Cardiac septum (tissue), 1 donor: ENCODE measurements around the gene GALM. TPM values are rescaled to one million over a fixed set of nuclear protein-coding genes. Genes with fewer than 3 reads are reported as not detected.

Source experiments
- DNase-seq: peaks from one replicate; pipeline ENCODE4 v3.0.0-alpha.2; 2020; ENCODE audit warnings: low spot score
- intact Hi-C: fragments of 100-400 bp; cut with DNase I; formaldehyde crosslinking; loops from one replicate; pipeline ENCODE4 v1.14.0; 2022
- total RNA-seq: library from RNA; stranded (reverse); fragmentation: NEBNext Ultra II Directional; extraction: Animal tissue kit (Norgen Biotek cat#: 25700); gene quantifications from one replicate; pipeline ENCODE4 v1.2.1, GENCODE V29; 2021
- donor health status: DM: no; HTN: no; CAD: no.

Gene GALM
- total RNA-seq, 1 donor from 2014 or later, result 8.5 TPM

- DNase-seq, result no peak
- intact Hi-C loops, result no loop called here
Observed at GRCh38 chr2:38648107-38648761, 17.7 kb upstream of the GALM start.

DNA sequence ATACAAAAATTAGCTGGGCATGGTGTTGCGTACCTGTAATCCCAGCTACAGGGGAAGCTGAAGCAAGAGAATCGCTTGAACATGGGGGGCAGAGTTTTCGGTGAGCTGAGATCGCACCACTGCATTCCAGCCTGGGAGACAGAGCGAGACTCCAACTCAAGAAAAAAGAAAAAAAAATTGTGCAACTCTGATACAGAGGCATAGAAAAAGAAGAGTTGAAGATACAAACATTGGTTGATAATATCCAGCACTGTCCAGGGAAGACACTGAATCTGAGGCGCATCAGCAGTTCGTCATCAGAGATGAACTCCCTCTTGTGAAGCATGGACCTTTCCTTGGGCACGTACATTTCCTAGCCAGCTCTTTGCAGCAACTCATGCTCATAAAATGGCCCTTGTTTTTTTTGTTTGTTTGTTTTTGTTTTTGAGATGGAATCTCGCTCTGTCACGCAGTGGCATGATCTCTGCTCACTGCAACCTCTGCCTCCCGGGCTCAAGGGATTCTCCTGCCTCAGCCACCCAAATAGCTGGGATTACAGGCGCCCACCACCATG is 16.7 kb upstream of the GALM start:
- intact Hi-C loops, result no loop called here
- DNase-seq, result no peak

DNA sequence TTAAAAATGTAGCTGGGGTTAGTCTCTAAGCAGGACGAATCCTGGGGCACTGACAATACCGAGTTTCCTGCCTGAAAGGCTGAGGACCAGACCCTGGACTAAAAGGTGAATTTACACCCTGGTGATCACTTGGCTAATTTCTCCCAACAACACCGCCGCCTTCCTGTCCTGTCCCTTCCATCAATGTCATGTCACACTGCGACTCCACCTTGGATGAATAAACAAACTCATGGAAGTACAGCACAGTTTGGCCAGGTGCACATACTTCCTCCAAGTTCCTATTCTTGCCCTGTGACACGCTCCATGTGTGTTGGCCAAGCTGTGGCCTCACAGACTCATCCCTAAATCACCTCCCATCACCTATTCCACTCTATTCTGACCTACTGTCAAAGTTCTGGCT is 15.9 kb upstream of the GALM start:
- intact Hi-C loops, result no loop called here
- DNase-seq, result no peak

DNA sequence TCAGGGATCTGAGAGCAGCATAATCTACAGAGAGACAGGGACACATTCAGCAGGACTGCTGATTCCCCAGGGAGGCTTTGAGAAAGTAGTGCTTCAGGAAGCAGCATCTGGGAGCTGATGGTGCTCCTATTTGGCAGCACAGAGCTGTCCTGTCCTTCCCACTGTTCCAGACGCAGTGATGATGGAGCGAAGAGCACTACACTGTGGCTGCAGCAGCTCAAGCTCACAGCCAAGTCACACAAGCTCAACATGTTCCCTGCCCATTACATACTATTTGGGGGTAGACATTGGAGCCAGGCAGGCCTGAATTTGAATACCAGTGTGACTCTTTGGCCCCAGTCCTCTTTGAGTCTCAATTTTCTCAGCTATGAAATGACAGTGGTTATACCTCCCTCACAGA is 15.2 kb upstream of the GALM start:
- intact Hi-C loops, result no loop called here
- DNase-seq, result no peak

- DNase-seq, result no peak
- intact Hi-C loops, result no loop called here
Observed at GRCh38 chr2:38652431-38653273, 13.3 kb upstream of the GALM start.

DNA sequence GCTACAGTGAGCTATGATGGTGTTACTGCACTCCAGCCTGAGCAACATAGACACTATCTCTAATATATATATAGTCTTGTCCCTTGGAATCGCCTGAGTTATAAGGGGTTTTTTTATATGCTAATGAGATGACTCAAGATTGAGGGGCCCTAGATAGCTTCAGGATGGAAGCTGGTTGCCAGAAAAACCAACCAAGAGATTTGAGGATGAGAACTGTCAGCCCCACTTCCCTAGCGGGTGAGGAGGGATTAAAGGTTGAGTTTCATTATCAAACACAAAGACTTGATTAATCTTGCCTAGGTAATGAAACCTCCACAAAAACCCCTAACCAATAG is 12.6 kb upstream of the GALM start:
- intact Hi-C loops, result no loop called here
- no peak for DNase-seq

DNA sequence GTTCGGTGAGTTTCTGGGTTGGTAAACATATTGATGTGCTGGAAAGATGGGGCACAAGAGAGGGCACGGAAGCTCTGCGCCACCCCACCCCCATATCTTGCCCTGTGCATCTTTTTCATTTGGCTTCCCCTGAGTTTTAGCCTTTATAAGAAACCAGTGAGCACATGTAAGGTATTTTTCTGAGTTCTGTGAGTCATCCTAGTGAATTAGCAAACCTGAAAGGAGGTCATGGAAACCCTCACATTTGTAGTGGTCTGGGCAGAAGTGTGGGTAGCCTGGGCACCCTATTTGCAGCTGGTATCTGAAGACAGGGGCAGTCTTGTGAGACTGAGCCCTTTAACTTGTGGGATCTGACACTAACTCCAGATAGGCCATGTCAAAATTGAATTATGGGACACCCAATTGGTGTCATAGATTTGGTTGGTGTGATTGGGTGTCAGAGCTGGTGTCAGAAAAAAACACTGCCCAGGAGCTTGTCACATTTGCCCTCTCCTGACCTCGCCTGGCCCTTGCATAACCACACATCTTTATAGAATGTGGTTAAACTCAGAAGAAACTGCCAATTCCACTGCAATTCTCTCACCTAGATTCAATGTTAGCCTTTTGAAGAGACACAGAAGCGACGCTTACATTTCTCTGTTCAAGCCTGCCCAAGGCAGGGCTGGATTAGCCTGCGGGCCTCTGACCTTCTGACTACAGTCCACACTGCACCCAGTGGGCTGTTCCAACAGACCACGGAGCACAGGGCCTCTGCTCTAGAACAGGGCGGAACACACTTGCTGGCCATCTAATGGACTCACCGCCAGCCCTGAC is 12.0 kb upstream of the GALM start:
- intact Hi-C loops, result no loop called here
- DNase-seq, result no peak

GRCh38 chr2:38654528-38655381 is 11.2 kb upstream of the GALM start:
- no peak for DNase-seq
- intact Hi-C loops, result no loop called here

DNA sequence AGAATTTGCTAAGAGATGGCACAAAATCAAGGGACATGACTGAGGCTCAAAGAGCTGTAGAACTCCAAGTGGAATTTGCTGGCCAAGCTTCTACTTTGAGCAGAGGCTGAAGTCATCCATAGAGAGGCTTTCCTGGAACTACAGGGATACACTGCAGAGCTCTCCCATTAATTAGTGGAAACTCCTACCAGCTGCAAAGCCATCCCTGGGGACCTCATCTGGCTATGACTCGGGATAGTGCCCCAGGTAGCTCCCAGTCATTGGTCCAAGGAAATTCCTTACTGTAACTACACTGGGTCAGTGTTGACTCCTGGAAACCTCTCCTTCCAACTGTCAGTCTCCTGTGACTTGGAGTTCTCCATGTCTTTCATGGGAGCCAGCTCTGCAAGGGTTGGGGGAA is 10.5 kb upstream of the GALM start:
- no peak for DNase-seq
- intact Hi-C loops, result no loop called here

GRCh38 chr2:38656866-38657480 is 8.9 kb upstream of the GALM start:
- no peak for DNase-seq
- intact Hi-C loops, result no loop called here

DNA sequence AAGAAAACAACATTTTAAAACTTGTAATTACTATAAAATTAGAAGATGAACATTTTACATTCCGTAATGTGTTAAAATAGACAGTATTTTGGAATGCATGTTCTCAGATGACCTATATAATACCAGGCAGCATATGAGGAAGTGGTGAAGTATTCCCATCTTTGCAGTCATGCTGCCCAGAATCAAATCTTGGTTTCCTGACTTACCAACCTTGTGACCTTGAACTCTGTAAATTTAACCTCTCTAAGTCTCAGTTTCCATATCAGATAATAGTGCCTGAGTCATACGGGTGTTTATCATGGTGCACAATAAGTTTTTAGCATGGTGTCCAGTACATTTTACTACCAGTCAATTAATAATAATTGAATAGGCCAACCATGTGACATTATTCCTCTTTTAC is 7.3 kb upstream of the GALM start:
- intact Hi-C loops, result no loop called here
- DNase-seq, result no peak

DNA sequence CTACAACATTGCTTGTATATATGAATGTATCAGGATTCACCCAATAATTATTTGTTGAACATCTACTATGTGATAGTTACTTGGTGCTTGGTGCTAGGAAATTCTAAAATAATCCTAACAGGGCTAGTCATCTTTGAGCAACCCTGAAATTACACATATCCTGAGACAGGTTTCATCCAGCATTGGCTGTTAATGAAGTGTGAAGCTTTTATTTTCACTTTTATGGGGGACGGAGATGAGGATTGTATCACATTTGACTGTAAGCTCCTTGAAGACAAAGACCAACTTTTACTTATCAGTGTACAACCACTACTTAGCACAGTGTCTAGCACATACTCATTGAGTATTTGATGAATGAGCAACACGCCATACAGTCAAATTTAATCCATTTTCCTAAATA is 6.8 kb upstream of the GALM start:
- no peak for DNase-seq
- intact Hi-C loops, result no loop called here

- intact Hi-C loops, result no loop called here
- DNase-seq, result no peak
Observed at GRCh38 chr2:38660282-38660681, 5.6 kb upstream of the GALM start.

GRCh38 chr2:38661306-38661705 is 4.6 kb upstream of the GALM start:
- DNase-seq, result no peak
- intact Hi-C loops, result no loop called here

DNA sequence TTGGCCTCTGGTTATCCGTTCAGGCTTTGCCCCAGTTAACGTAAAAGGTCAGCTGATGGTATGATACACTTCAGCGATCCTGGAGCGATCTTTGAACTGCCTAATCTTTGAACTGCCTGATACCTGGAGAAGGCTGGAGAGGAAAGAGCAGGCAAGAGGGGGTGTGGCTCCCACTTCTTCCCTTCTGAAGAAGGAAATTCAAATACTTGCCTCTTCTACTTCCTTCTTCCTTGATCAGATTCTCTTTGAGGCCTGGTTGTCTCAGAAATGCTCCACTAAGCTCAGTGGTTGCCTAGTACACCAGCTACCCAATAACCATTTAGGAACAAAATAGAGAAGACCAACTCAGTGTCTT is 619 bp downstream of the GALM start:
- intact Hi-C loops, result loop anchor here (5.0 kb wide), 2 partner anchors 64 to 84 kb away; partner anchors contain the start of gene HNRNPLL
- DNase-seq, result no peak

GRCh38 chr2:38668092-38668491 is 2.2 kb downstream of the GALM start:
- intact Hi-C loops, result loop anchor here (5.0 kb wide), 2 partner anchors 66 to 86 kb away; partner anchors contain the start of gene HNRNPLL
- DNase-seq, result no peak

DNA sequence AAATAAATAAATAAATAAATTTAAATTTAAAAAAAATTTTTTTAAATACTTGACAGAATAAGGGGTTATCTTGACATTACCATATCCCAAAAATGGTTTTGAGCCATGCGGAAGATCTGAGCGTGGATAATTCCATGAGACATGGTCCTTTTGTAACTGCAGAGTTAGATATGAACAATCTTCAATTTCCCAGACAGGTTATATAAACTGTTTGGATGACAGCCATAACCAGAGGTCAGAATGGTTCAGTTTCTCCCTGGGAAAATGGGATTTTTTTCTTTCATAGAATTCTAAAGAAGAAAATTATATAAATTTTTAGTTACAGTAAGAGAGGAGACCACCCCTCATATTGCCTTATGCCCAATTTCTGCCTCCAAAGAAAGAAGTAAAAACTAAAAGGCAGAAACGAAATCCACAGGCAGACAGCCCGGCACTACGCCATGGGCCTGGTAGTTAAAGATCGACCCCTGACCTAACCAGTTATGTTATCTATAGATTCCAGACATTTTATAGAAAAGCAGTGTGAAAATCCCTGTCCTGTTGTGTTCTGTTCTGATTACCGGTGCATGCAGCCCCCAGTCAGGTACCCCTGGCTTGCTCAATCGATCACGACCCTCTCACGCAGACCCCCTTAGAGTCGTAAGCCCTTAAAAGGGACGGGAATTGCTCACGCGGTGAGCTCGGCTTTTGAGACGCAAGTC is 3.0 kb downstream of the GALM start:
- DNase-seq, result no peak
- intact Hi-C loops, result loop anchor here (5.0 kb wide), 2 partner anchors 67 to 87 kb away; partner anchors contain the start of gene HNRNPLL

DNA sequence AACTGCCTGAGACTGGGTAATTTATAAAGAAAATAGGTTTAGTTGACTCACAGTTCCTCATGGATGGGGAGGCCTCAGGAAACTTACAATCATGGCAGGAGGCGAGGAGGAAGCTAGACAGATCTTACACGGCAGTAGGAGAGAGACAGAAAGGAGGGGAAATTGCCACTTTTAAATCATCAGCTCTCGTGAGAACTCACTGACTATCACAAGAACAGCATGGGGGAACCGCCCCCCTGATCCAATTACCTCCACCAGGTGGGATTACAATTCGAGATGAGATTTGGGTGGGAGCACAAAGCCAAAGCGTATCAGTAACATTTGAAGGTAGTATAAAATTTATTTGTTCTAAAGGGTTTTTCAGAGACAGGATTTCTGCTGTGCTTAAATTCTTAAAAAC is 5.4 kb downstream of the GALM start:
- intact Hi-C loops, result no loop called here
- no peak for DNase-seq
